ENCODE data around the gene WIPF3.

DNA sequence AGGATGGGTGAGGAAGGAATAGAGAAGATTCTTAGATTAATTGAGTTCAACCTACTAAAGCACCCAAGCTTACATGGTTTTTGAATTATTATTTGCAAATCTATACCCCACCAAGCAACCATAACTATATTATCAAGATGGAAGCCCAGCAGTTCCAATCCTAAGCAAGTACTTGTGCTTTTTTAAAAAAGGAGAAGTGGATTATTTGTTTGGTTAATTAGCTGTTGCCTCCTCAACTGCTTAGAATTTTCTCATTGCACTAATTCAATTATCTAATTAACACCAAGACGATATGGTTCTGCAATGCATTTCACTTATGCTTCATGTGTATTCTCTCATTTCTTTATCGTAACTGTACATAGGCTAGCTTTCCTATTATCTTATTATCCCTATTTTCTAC lies 27.3 kb upstream of the WIPF3 start:
- no peak for TF ChIP-seq POLR2A (IDR thresholded peaks at IDR 0.05)
- TF ChIP-seq, protein P1, sequence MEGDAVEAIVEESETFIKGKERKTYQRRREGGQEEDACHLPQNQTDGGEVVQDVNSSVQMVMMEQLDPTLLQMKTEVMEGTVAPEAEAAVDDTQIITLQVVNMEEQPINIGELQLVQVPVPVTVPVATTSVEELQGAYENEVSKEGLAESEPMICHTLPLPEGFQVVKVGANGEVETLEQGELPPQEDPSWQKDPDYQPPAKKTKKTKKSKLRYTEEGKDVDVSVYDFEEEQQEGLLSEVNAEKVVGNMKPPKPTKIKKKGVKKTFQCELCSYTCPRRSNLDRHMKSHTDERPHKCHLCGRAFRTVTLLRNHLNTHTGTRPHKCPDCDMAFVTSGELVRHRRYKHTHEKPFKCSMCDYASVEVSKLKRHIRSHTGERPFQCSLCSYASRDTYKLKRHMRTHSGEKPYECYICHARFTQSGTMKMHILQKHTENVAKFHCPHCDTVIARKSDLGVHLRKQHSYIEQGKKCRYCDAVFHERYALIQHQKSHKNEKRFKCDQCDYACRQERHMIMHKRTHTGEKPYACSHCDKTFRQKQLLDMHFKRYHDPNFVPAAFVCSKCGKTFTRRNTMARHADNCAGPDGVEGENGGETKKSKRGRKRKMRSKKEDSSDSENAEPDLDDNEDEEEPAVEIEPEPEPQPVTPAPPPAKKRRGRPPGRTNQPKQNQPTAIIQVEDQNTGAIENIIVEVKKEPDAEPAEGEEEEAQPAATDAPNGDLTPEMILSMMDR (IDR thresholded peaks at IDR 0.05), result no peak

Measured in gastroesophageal sphincter (tissue), 3 donors.